Testis (tissue), 3 donors: Measurements from ENCODE around the gene PPFIBP2. TPM values are rescaled to one million over a fixed set of nuclear protein-coding genes. Genes with fewer than 3 reads are reported as not detected.

Source experiments
- DNase-seq: peaks from one replicate; pipeline ENCODE4 v3.0.0-alpha.2; 2019
- H3K27ac ChIP-seq, 2 donors: fragments of 200-600 bp; sonication (generic); one replicate each; pipeline ENCODE4 v1.5.1; 2019
- H3K27me3 ChIP-seq: fragments of 200-600 bp; sonication (generic); one replicate; pipeline ENCODE4 v1.5.1; 2019
- H3K36me3 ChIP-seq: fragments of 200-600 bp; sonication (generic); one replicate; pipeline ENCODE4 v1.5.1; 2017; ENCODE audit warnings: low read depth; ENCODE audit errors: missing control alignments
- H3K4me1 ChIP-seq: fragments of 200-600 bp; sonication (generic); one replicate; pipeline ENCODE4 v1.5.1; 2019
- H3K4me3 ChIP-seq, 2 donors: fragments of 200-600 bp; sonication (generic); one replicate each; pipeline ENCODE4 v1.5.1; 2017 to 2019
- H3K9me3 ChIP-seq: fragments of 200-600 bp; sonication (generic); one replicate; pipeline ENCODE4 v1.5.1; 2017
- CTCF ChIP-seq, 3 experiments: fragments of 450-650 bp in 2 of 3; fragments of 200-600 bp in 1 of 3; sonication (generic) in 1 of 3; IDR thresholded peaks; one replicate each; pipeline ENCODE4 v1.5.1; 2016 to 2019; ENCODE audit warnings: antibody characterized with exemption in 3 of 3, mild to moderate bottlenecking in 2 of 3, moderate library complexity in 1 of 3
- POLR2A ChIP-seq: fragments of 450-650 bp; IDR thresholded peaks from one replicate; pipeline ENCODE4 v1.6.1; 2017; ENCODE audit warnings: antibody characterized with exemption, mild to moderate bottlenecking, moderate library complexity
- WGBS, 2 donors: methylation state at CpG; one replicate each; pipeline ENCODE4 v1.1.5; 2018; 5-methylcytosine and 5-hydroxymethylcytosine counted together
- intact Hi-C: fragments of 100-400 bp; cut with DNase I; formaldehyde crosslinking; loops from one replicate; pipeline ENCODE4 v1.15.1; 2023; ENCODE audit warnings: low total_unique reads
- polyA plus RNA-seq: library from polyadenylated mRNA; stranded (reverse); fragments of 350-450 nt; fragmentation: Illumina TruSeq; extraction: RNeasy Lipid Tissue Mini Kit (QIAGEN cat#74804); gene quantifications from one replicate; pipeline ENCODE4 v1.2.3, GENCODE V29; 2014; ENCODE audit warnings: low read depth, low replicate concordance; ENCODE audit not compliant: insufficient read depth
- total RNA-seq, 2 donors: library from RNA; depleted of rRNA; stranded (reverse); fragments of >200 nt; gene quantifications; one replicate each; pipeline ENCODE4 v1.2.3, GENCODE V29; 2016

Gene PPFIBP2
- total and polyA plus RNA-seq, 3 donors from 2014 or later = 70.5 to 105 (median 104) TPM

GRCh38 chr11:7692426-7692825, 178.6 kb downstream of the PPFIBP2 start:
- intact Hi-C loops = loop anchor here (10.0 kb wide), 1 partner anchor 598 kb away; no protein-coding TSS in a partner anchor
- H3K36me3 ChIP-seq = no peaks in the 10 kb centered on the region
- DNase-seq = no peak
- no peak overlapping the region for H3K4me3 ChIP-seq
- H3K4me1 ChIP-seq = peaks cover 8% of the 10 kb centered on the region
- 72 to 85% methylated on average over 3 of the region's 3 CpGs for WGBS, 2 donors
- no peaks in the 10 kb centered on the region for H3K9me3 ChIP-seq
- TF ChIP-seq CTCF (IDR thresholded peaks at IDR 0.05) (no peak), POLR2A (no peak)
- peak overlapping the region in 1 of 2 donors; percentile 5 for H3K27ac ChIP-seq
- no peaks in the 10 kb centered on the region for H3K27me3 ChIP-seq

- Histone ChIP-seq H3K4me1 (peaks cover 8% of the 10 kb centered on the region), H3K4me3 (peak overlapping the region in 1 of 2 donors; percentile 24), H3K36me3 (no peaks in the 10 kb centered on the region), H3K27me3 (no peaks in the 10 kb centered on the region), H3K9me3 (no peaks in the 10 kb centered on the region), H3K27ac (no peak overlapping the region)
- no peak for TF ChIP-seq POLR2A
- no peak for TF ChIP-seq CTCF (IDR thresholded peaks at IDR 0.05)
- WGBS, 2 donors = 48 to 64% methylated on average over 3 of the region's 3 CpGs
- intact Hi-C loops = loop anchor here (10.0 kb wide), 1 partner anchor 599 kb away; no protein-coding TSS in a partner anchor
- no peak for DNase-seq
These were observed 180.4 kb downstream of the PPFIBP2 start for GRCh38 chr11:7694235-7694634.

- Histone ChIP-seq H3K9me3 (no peaks in the 10 kb centered on the region), H3K4me3 (no peak overlapping the region), H3K27ac (no peak overlapping the region), H3K36me3 (no peaks in the 10 kb centered on the region), H3K27me3 (no peaks in the 10 kb centered on the region), H3K4me1 (peaks cover 8% of the 10 kb centered on the region)
- no peak for TF ChIP-seq CTCF (IDR thresholded peaks at IDR 0.05)
- no peak for TF ChIP-seq POLR2A
- WGBS, 2 donors = 65 to 78% methylated on average over 5 of the region's 5 CpGs
- intact Hi-C loops = loop anchor here (10.0 kb wide), 1 partner anchor 602 kb away; no protein-coding TSS in a partner anchor
- no peak for DNase-seq
These were observed 182.6 kb downstream of the PPFIBP2 start for GRCh38 chr11:7696424-7696823.

Other genes with a start within 250 kb of the PPFIBP2 start
- gene OLFML1, start 28.5 kb upstream of the PPFIBP2 start, total RNA-seq = 1 to 10 TPM; 2.9 to 3.0 TPM
- 15.3 TPM for gene OLFML1, start 28.5 kb upstream of the PPFIBP2 start, polyA plus RNA-seq
- gene CYB5R2, start 159.5 kb downstream of the PPFIBP2 start, total RNA-seq = 100 to 1,000 TPM; 140 to 190 TPM
- gene CYB5R2, start 159.5 kb downstream of the PPFIBP2 start, polyA plus RNA-seq = 263 TPM
- under 1 TPM; 0.39 to 0.68 TPM for gene OVCH2, start 192.5 kb downstream of the PPFIBP2 start, total RNA-seq
- gene OVCH2, start 192.5 kb downstream of the PPFIBP2 start, polyA plus RNA-seq = 0.80 TPM